Loucy (cell line): ENCODE results near the gene NCKAP5.

Source experiments
- EZH2phosphoT487 ChIP-seq: fragments of 200-600 bp; IDR thresholded peaks from 2 replicates; pipeline ENCODE4 v1.6.1; 2018; ENCODE audit warnings: antibody characterized with exemption, mild to moderate bottlenecking, moderate library complexity, borderline replicate concordance
- TF ChIP-seq, protein P1 (sequence below): fragments of 200-600 bp; sonication (generic); conservative IDR thresholded peaks from 2 replicates; pipeline ENCODE4 v1.5.1; 2014; ENCODE audit warnings: mild to moderate bottlenecking, antibody characterized with exemption, low read length

DNA sequence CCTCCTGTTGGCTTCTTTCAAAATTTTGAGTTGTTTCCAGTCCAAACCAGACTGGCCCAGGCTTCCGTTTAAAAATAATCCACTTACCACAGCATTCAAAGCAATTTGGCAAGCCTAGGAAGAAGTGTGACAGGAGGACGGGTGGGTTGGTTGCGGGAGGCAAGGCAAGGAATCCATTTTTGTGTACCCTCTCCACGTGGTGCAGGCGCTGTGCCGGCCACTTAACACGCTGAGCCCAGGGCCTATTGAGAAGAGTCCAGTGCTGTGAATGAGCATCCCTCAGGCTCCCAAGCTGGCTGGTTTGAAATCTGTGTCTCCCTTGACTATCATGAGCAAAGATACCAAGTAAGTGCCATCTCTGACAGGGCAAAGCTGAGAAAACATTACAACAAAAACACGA, 160.9 kb downstream of the NCKAP5 start:
- TF ChIP-seq, protein P1, sequence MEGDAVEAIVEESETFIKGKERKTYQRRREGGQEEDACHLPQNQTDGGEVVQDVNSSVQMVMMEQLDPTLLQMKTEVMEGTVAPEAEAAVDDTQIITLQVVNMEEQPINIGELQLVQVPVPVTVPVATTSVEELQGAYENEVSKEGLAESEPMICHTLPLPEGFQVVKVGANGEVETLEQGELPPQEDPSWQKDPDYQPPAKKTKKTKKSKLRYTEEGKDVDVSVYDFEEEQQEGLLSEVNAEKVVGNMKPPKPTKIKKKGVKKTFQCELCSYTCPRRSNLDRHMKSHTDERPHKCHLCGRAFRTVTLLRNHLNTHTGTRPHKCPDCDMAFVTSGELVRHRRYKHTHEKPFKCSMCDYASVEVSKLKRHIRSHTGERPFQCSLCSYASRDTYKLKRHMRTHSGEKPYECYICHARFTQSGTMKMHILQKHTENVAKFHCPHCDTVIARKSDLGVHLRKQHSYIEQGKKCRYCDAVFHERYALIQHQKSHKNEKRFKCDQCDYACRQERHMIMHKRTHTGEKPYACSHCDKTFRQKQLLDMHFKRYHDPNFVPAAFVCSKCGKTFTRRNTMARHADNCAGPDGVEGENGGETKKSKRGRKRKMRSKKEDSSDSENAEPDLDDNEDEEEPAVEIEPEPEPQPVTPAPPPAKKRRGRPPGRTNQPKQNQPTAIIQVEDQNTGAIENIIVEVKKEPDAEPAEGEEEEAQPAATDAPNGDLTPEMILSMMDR, result no peak
- TF ChIP-seq EZH2phosphoT487, result no peak
